H1 (cell line): ENCODE measurements around the gene HID1. TPM values are rescaled to one million over a fixed set of nuclear protein-coding genes. Genes with fewer than 3 reads are reported as not detected.

Source experiments
- ATF2 ChIP-seq: IDR thresholded peaks from 2 replicates; pipeline ENCODE4 v1.6.1; 2012; ENCODE audit warnings: low read length, inconsistent platforms
- CHD7 ChIP-seq: fragments of 300-600 bp; sonication (generic); IDR thresholded peaks from 2 replicates; pipeline ENCODE4 v1.7.1; 2012; ENCODE audit warnings: low read length, moderate library complexity, mild to moderate bottlenecking, inconsistent platforms; ENCODE audit not compliant: insufficient replicate concordance
- CREB1 ChIP-seq: IDR thresholded peaks from 2 replicates; pipeline ENCODE4 v1.6.1; 2012; ENCODE audit warnings: inconsistent platforms
- GTF2F1 ChIP-seq: IDR thresholded peaks from 2 replicates; pipeline ENCODE4 v1.6.1; 2012; ENCODE audit warnings: low read depth, low read length, improper control_type of control experiment, borderline replicate concordance
- MAFK ChIP-seq: IDR thresholded peaks from 2 replicates; pipeline ENCODE4 v1.6.1; 2012; ENCODE audit warnings: low read depth, mild to moderate bottlenecking, improper control_type of control experiment, low read length
- RAD21 ChIP-seq, 2 experiments: IDR thresholded peaks in 1 of 2; conservative IDR thresholded peaks in 1 of 2; 2 replicates each; pipeline ENCODE4 v1.6.1; 2011; ENCODE audit warnings: low read depth in 2 of 2, low read length in 2 of 2, improper control_type of control experiment in 1 of 2, inconsistent platforms in 1 of 2, mild to moderate bottlenecking in 1 of 2, moderate library complexity in 1 of 2
- SP4 ChIP-seq: IDR thresholded peaks from 2 replicates; pipeline ENCODE4 v1.6.1; 2012; ENCODE audit warnings: low read length, inconsistent platforms
- TEAD4 ChIP-seq: IDR thresholded peaks from 2 replicates; pipeline ENCODE4 v1.6.1; 2012; ENCODE audit warnings: low read depth, low read length, inconsistent platforms, mixed read lengths
- polyA plus RNA-seq, 7 experiments: library from polyadenylated mRNA; depleted of rRNA in 3 of 7; stranded (reverse) in 5 of 7; unstranded in 2 of 7; fragments of >200 nt in 5 of 7; fragments of 200-250 nt in 2 of 7; gene quantifications; 1 replicate in 5 of 7; 2 replicates in 1 of 7; 4 replicates in 1 of 7; pipeline versions ENCODE4 v1.2.1 to v1.2.3, GENCODE V29; 2011 to 2013; ENCODE audit warnings: missing spikeins in 2 of 7, mixed read lengths in 2 of 7
- total RNA-seq: library from RNA; stranded (reverse); fragmentation: NEBNext Ultra II Directional; extraction: Animal tissue kit (Norgen Biotek cat#: 25700); gene quantifications from 2 replicates; pipeline ENCODE4 v1.2.1, GENCODE V29; 2021

Gene HID1
- total and polyA plus RNA-seq, 2 of the 8 experiments (the other 6 are each of a cell fraction or from before 2014, with no cell fraction given) = 15.1 to 25.9 TPM

GRCh38 chr17:75012096-75012345 is 39.5 kb upstream of the HID1 start (continued):
- TF ChIP-seq ATF2 (no peak), MAFK (no peak), TEAD4 (no peak), CREB1 (no peak), CHD7 (no peak), SP4 (no peak), RAD21 (IDR thresholded peaks at IDR 0.05 in 1 of 2, conservative IDR thresholded peaks at IDR 0.05 in 1 of 2; ENCODE audit: low read depth in 2 of 2, low read length in 2 of 2) (no peak), GTF2F1 (no peak)
